RWPE1 (cell line): ENCODE data around the gene SSC4D.
"Not testable (repeated sequence)": the region's sequence is repeated elsewhere in the genome, so short reads cannot be mapped to it uniquely, and the experiment has no call there.

Source experiments
- CTCF ChIA-PET: fragments of 350-600 bp; sonication (Branson Sonifier 250); formaldehyde crosslinking; extraction: SDS; loops from one replicate; lab custom pipeline; 2021; lab: Yijun Ruan, JAX
- POLR2A ChIA-PET: fragments of 400-600 bp; formaldehyde crosslinking; extraction: SDS; loops from one replicate; lab custom pipeline; 2020; ENCODE audit warnings: antibody characterized with exemption; ENCODE audit not compliant: low non-redundant PET; lab: Yijun Ruan, JAX
- DNase-seq: peaks from one replicate; pipeline ENCODE4 v3.0.0; 2012; ENCODE audit warnings: low spot score
- H3K27ac ChIP-seq: fragments of 450-650 bp; 2 replicates; pipeline ENCODE4 v1.5.1; 2017
- TF ChIP-seq, protein P1 (sequence below): fragments of 450-650 bp; conservative IDR thresholded peaks from 2 replicates; pipeline ENCODE4 v1.5.1; 2017; ENCODE audit warnings: low read depth, mild to moderate bottlenecking

SSC4D gene

DNA sequence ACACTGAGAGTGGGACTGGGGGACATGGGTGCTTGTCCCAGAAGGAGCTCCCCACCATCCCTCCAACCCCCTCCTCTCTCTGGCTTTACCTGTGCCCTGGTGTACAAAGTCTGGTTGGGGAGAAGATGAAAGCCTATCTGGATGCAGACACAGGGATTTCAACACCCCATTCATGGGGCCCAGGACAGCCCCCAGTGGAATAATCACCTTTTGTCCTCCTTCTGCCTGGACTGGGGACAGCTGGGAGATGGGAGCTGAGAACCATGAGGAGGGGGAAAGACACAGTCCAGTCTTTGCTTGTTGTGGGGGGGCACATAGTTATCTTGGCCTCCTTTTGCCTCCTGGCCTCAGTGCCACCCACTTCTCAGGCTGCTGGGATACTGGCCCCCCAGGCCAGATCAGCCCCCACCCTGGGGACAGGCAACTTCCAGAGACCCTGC, 1.4 kb downstream of the SSC4D start:
- H3K27ac ChIP-seq, result peak overlapping the region; percentile 33
- ChIA-PET CTCF (interaction anchor here (0.7 kb wide), 1 partner anchor 923 kb away, joined by 3 read pairs; no protein-coding TSS in a partner anchor), POLR2A (no interaction called here)
- DNase-seq, result no peak
- TF ChIP-seq, protein P1, sequence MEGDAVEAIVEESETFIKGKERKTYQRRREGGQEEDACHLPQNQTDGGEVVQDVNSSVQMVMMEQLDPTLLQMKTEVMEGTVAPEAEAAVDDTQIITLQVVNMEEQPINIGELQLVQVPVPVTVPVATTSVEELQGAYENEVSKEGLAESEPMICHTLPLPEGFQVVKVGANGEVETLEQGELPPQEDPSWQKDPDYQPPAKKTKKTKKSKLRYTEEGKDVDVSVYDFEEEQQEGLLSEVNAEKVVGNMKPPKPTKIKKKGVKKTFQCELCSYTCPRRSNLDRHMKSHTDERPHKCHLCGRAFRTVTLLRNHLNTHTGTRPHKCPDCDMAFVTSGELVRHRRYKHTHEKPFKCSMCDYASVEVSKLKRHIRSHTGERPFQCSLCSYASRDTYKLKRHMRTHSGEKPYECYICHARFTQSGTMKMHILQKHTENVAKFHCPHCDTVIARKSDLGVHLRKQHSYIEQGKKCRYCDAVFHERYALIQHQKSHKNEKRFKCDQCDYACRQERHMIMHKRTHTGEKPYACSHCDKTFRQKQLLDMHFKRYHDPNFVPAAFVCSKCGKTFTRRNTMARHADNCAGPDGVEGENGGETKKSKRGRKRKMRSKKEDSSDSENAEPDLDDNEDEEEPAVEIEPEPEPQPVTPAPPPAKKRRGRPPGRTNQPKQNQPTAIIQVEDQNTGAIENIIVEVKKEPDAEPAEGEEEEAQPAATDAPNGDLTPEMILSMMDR, result no peak

DNA sequence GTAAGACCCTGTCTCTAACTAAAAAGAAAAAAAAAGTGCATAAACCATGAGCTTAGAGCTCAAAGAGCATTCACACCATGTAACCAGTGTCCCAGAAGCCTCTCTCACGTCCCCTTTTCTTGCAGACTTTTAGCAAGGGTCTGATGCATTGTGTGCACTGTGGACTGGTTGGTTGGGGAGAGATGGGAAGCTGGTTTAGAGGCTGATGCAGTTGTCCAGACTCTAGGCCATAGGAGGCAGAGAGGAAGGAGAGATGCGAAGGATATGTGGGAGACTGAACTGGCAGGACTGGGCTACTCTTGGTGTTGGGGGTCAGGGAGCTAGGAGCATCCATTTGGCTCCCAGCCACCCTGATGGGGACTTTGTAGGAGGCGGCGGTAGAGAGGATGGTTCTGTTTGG, 1.8 kb downstream of the SSC4D start:
- DNase-seq, result no peak
- ChIA-PET CTCF (interaction anchor here (0.5 to 0.7 kb wide), 2 partner anchors 29 to 924 kb away, joined by 3 read pairs; no protein-coding TSS in a partner anchor), POLR2A (no interaction called here)
- TF ChIP-seq, protein P1, result no peak
- peak overlapping the region; percentile 33 for H3K27ac ChIP-seq

DNA sequence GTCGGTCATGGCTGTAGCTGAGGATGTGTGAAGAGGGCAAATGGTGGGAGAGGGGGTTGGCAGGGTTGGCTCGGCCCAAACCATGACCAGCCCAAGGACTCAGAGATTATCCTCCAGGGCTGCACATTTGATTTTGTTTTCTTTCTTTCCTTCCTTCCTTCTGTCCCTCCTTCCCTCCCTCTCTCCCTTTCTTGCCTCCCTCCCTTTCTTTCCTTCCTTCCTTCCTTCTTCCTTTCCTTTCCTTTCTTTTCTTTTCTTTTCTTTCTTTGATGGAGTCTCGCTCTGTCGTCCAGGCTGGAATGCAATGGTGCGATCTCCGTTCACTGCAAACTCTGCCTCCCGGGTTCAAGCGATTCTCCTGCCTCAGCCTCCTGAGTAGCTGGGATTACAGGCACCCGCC, 3.8 kb downstream of the SSC4D start:
- POLR2A ChIA-PET, result no interaction called here
- TF ChIP-seq, protein P1, result no peak
- CTCF ChIA-PET, result no interaction called here
- no peak for DNase-seq
- H3K27ac ChIP-seq, result peak overlapping the region; percentile 39; the same call in 1 of the 2 replicates

DNA sequence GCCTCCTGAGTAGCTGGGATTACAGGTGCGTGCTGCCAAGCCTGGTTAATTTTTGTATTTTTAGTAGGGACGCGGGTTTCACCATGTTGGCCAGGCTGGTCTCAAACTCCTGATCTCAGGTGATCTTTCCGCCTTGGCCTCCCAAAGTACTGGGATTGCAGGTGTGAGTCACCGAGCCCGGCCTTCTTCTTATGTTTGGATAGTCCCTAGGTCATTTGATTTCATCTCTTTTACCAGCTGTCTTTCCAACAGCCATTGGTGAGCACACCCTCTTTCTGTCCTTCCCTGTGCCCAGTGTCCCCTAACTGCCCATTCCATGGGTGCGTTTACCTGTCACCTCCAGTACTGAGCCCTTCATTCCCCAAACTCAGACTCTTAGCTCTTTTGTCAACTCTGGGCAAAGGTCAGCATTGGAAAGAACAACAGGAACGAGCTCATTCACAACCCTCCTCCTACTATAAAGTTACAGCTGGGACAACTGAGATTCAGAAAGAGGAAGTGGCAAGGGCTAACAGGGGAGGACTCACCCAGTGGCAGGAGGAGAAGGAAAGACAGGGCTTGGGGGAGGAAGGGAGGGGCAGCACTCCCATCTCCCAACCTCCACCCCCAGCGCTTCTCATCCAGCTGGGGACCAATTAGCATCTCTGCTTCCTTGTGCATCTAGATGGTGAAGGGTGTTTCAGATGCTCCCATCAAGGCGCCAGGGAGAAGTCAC, 5.6 kb downstream of the SSC4D start:
- no peak for DNase-seq
- CTCF ChIA-PET, result no interaction called here
- TF ChIP-seq, protein P1, result no peak
- H3K27ac ChIP-seq, result peak overlapping the region; percentile 34
- POLR2A ChIA-PET, result no interaction called here

DNA sequence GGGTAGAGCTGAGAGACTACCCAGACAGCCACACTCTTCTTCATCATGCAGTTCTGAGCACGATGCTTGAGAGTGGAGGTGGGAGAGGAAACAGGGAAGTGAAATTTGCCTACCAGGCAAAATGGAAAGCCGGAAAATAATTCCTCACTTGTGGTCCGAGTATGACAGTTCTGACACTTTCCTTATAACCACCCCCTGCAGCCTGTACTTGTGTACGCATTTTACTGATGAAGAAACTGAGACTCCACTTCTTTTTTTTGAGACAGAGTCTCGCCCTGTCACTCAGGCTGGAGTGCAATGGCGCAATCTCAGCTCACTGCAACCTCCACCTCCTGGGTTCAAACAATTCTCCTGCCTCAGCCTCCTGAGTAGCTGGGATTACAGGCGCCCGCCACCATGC, 6.4 kb downstream of the SSC4D start:
- CTCF ChIA-PET, result interaction anchor here (0.7 kb wide), 1 partner anchor 590 kb away, joined by 5 read pairs; no protein-coding TSS in a partner anchor
- POLR2A ChIA-PET, DNase-seq: not testable (repeated sequence)
- peak overlapping the region; percentile 34 for H3K27ac ChIP-seq

DNA sequence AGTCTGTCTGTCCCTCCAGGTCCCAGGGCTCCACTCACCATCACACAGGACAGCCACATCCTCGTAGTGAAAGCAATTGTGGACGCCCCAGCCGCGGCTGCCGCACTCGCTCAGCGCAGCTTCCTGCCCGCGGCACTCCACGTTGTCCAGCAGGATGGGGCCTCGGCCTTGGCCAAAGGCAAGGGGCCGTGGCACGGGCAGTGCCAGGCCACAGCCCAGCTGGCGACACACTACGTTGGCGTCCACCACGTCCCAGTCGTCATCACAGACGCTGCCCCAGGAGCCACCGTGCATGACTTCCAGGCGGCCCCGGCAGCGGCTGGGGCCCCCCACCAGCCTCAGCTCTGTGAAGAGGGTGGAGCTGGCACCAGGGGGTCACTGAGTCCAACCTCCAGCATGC, 9.2 kb downstream of the SSC4D start:
- TF ChIP-seq, protein P1, result no peak
- H3K27ac ChIP-seq, result peak overlapping the region; percentile 75
- ChIA-PET POLR2A (no interaction called here), CTCF (no interaction called here)
- no peak for DNase-seq
